H7 (cell line): Measurements from ENCODE around the gene TMEM92. TPM values are rescaled to one million over a fixed set of nuclear protein-coding genes. Genes with fewer than 3 reads are reported as not detected.

Experiments used
- DNase-seq: peaks from one replicate; pipeline ENCODE4 v3.0.0; 2012
- H3K27me3 ChIP-seq: 2 replicates; pipeline ENCODE4 v1.6.0; 2011; ENCODE audit warnings: mild to moderate bottlenecking, low read length; ENCODE audit not compliant: control insufficient read depth, insufficient read depth
- H3K36me3 ChIP-seq: replicated peaks from 2 replicates; pipeline ENCODE4 v1.5.1; 2011; ENCODE audit warnings: low read length; ENCODE audit not compliant: control insufficient read depth, insufficient read depth
- H3K4me3 ChIP-seq: 2 replicates; pipeline ENCODE4 v1.5.1; 2011; ENCODE audit warnings: low read depth, mild to moderate bottlenecking, control low read depth, low read length, moderate library complexity; ENCODE audit not compliant: insufficient read depth
- total RNA-seq: library from RNA; depleted of rRNA; stranded (reverse); fragments of >200 nt; shearing (Covaris generic); gene quantifications from 2 replicates; pipeline ENCODE4 v1.2.3, GENCODE V29; 2014; rRNA removed

Gene TMEM92
- total RNA-seq, 1 experiment from 2014 or later: 7.3 TPM

- Histone ChIP-seq H3K36me3 (no peaks in the 10 kb centered on the region), H3K27me3 (no peaks in the 10 kb centered on the region), H3K4me3 (no peak overlapping the region)
- DNase-seq: no peak
Observed at GRCh38 chr17:50329716-50330115, 55.5 kb downstream of the TMEM92 start.

- Histone ChIP-seq H3K36me3 (no peaks in the 10 kb centered on the region), H3K4me3 (no peak overlapping the region), H3K27me3 (no peaks in the 10 kb centered on the region)
- DNase-seq: no peak
Observed at GRCh38 chr17:50330151-50330775, 56.0 kb downstream of the TMEM92 start.

Other genes with a start within 250 kb of the TMEM92 start
- gene ITGA3, start 218.4 kb upstream of the TMEM92 start, total RNA-seq: 20.0 and 24.0 TPM in 2 replicates
- 13.5 and 14.2 TPM in 2 replicates for gene PDK2, start 179.1 kb upstream of the TMEM92 start, total RNA-seq
- gene SAMD14, start 144.3 kb upstream of the TMEM92 start, total RNA-seq: 7.8 and 8.2 TPM in 2 replicates
- 15.0 and 21.1 TPM in 2 replicates for gene PPP1R9B, start 123.8 kb upstream of the TMEM92 start, total RNA-seq
- gene SGCA, start 108.5 kb upstream of the TMEM92 start, total RNA-seq: 0.52 and 1.1 TPM in 2 replicates
- 8.2 and 9.4 TPM in 2 replicates for gene COL1A1, start 72.8 kb upstream of the TMEM92 start, total RNA-seq
- gene XYLT2, start 71.7 kb downstream of the TMEM92 start, total RNA-seq: 47.5 and 54.3 TPM in 2 replicates
- gene MRPL27, start 98.7 kb downstream of the TMEM92 start, total RNA-seq: 55.5 and 86.3 TPM in 2 replicates
- 21.7 and 28.2 TPM in 2 replicates for gene EME1, start 98.8 kb downstream of the TMEM92 start, total RNA-seq
- gene LRRC59, start 123.1 kb downstream of the TMEM92 start, total RNA-seq: 105 and 119 TPM in 2 replicates
- 14.8 and 16.2 TPM in 2 replicates for gene ACSF2, start 151.8 kb downstream of the TMEM92 start, total RNA-seq
- not detected in 2 replicates for gene CHAD, start 194.4 kb downstream of the TMEM92 start, total RNA-seq
- gene RSAD1, start 204.4 kb downstream of the TMEM92 start, total RNA-seq: 28.4 and 38.1 TPM in 2 replicates
- gene MYCBPAP, start 234.0 kb downstream of the TMEM92 start, total RNA-seq: 0.62 and 3.2 TPM in 2 replicates